ENCODE measurements around the gene IPMK. TPM values are rescaled to one million over a fixed set of nuclear protein-coding genes. Genes with fewer than 3 reads are reported as not detected.

Gene IPMK
- total RNA-seq, 1 experiment from 2014 or later: 5.5 TPM

- Histone ChIP-seq H3K4me2 (ENCODE audit: low read length) (no peak overlapping the region), H3K9me3 (ENCODE audit: control insufficient read depth in 1 of 2, insufficient read depth in 1 of 2, low read depth in 1 of 2, low read length in 2 of 2) (no peaks in the 10 kb centered on the region), H3K79me2 (ENCODE audit: insufficient read depth, low read length) (no peaks in the 10 kb centered on the region), H3K27me3 (ENCODE audit: insufficient read depth, low read length) (no peaks in the 10 kb centered on the region), H3K27ac (ENCODE audit: low read depth, low read length) (no peak overlapping the region), H3K9me2 (ENCODE audit: insufficient read depth) (no peaks in the 10 kb centered on the region), H3K36me3 (ENCODE audit: control insufficient read depth in 1 of 2, insufficient read depth in 2 of 2, low read length in 2 of 2) (no peaks in the 10 kb centered on the region; a peak in 1 of 4 replicates), H3K9ac (ENCODE audit: low read length) (no peak overlapping the region), H4K20me1 (ENCODE audit: insufficient read depth) (no peaks in the 10 kb centered on the region), H3K4me1 (ENCODE audit: control insufficient read depth in 1 of 2, insufficient read depth in 2 of 2, low read length in 2 of 2) (no peaks in the 10 kb centered on the region), H2AFZ (ENCODE audit: low read depth, low read length, poor library complexity, severe bottlenecking) (no peak overlapping the region), H3K4me3 (replicated peaks in 1 of 2; ENCODE audit: low read depth in 1 of 2, low read length in 2 of 2) (no peak overlapping the region)
- ChIA-PET RAD21 (ENCODE audit: low non-redundant PET in 1 of 2, low total read pairs in 2 of 2, uncharacterized antibody in 2 of 2, unreplicated experiment in 2 of 2) (no interaction called here), POLR2A (no interaction called here), CTCF (no interaction called here)
- no peak for ATAC-seq
- TF ChIP-seq ELF1 (IDR thresholded peaks at IDR 0.05; ENCODE audit: borderline replicate concordance, low read depth): no peak
- TF ChIP-seq TCF7L2 (IDR thresholded peaks at IDR 0.05; ENCODE audit: borderline replicate concordance, extremely low read depth, insufficient read depth, insufficient read length): no peak
- no peak for TF ChIP-seq EGR1 (IDR thresholded peaks at IDR 0.05; ENCODE audit: low read depth)
- no peak for TF ChIP-seq SRF (IDR thresholded peaks at IDR 0.05; ENCODE audit: low read depth)
- no peak for TF ChIP-seq ZNF274 (IDR thresholded peaks at IDR 0.05; ENCODE audit: low read depth, low read length)
- TF ChIP-seq FOSL1 (IDR thresholded peaks at IDR 0.05; ENCODE audit: low read depth): no peak
- TF ChIP-seq ATF3 (IDR thresholded peaks at IDR 0.05): no peak
- no peak for TF ChIP-seq YY1 (IDR thresholded peaks at IDR 0.05; ENCODE audit: extremely low read depth, insufficient replicate concordance, low read depth, low read length)
- no peak for TF ChIP-seq JUND (IDR thresholded peaks at IDR 0.05)
- no peak for TF ChIP-seq EZH2 (IDR thresholded peaks at IDR 0.05)
- no peak for DNase-seq (ENCODE audit: low read depth, low spot score)
- no TSS peak for BruUV-seq (replicated peaks)
- intact Hi-C loops (cut with micrococcal nuclease): no loop called here
These were observed 66.0 kb downstream of the IPMK start for GRCh38 chr10:58201704-58202103.

- no TSS peak for BruUV-seq (replicated peaks)
- Histone ChIP-seq H3K9me2 (ENCODE audit: insufficient read depth) (no peaks in the 10 kb centered on the region), H3K4me3 (replicated peaks in 1 of 2; ENCODE audit: low read depth in 1 of 2, low read length in 2 of 2) (no peak overlapping the region), H3K79me2 (ENCODE audit: insufficient read depth, low read length) (no peaks in the 10 kb centered on the region), H3K4me1 (ENCODE audit: control insufficient read depth in 1 of 2, insufficient read depth in 2 of 2, low read length in 2 of 2) (no peaks in the 10 kb centered on the region), H3K27me3 (ENCODE audit: insufficient read depth, low read length) (no peaks in the 10 kb centered on the region), H3K36me3 (ENCODE audit: control insufficient read depth in 1 of 2, insufficient read depth in 2 of 2, low read length in 2 of 2) (no peaks in the 10 kb centered on the region), H2AFZ (ENCODE audit: low read depth, low read length, poor library complexity, severe bottlenecking) (no peak overlapping the region), H4K20me1 (ENCODE audit: insufficient read depth) (no peaks in the 10 kb centered on the region), H3K27ac (ENCODE audit: low read depth, low read length) (no peak overlapping the region), H3K9me3 (ENCODE audit: control insufficient read depth in 1 of 2, insufficient read depth in 1 of 2, low read depth in 1 of 2, low read length in 2 of 2) (no peaks in the 10 kb centered on the region), H3K9ac (ENCODE audit: low read length) (no peak overlapping the region), H3K4me2 (ENCODE audit: low read length) (no peak overlapping the region)
- RAD21 ChIA-PET (ENCODE audit: low non-redundant PET in 1 of 2, low total read pairs in 2 of 2, uncharacterized antibody in 2 of 2, unreplicated experiment in 2 of 2): no interaction called here
- intact Hi-C loops (cut with micrococcal nuclease): no loop called here
- CTCF ChIA-PET: interaction anchor here (0.9 to 3.6 kb wide), 2 partner anchors 12 to 101 kb away, joined by 4 to 16 read pairs; no protein-coding TSS in a partner anchor
- TF ChIP-seq ATF3 (IDR thresholded peaks at IDR 0.05) (no peak), CTCF (IDR thresholded peaks at IDR 0.05 in 2 of 3, conservative IDR thresholded peaks at IDR 0.05 in 1 of 3; ENCODE audit: borderline replicate concordance in 1 of 3, insufficient read depth in 1 of 3, low read depth in 2 of 3, low read length in 2 of 3) (no peak)
- DNase-seq (ENCODE audit: low read depth, low spot score) (no peak), ATAC-seq (no peak)
- POLR2A ChIA-PET: no interaction called here
These were observed 78.4 kb downstream of the IPMK start for GRCh38 chr10:58189269-58189668.

Data from HCT116 (cell line).